ENCODE measurements around the gene GPR141.

DNA sequence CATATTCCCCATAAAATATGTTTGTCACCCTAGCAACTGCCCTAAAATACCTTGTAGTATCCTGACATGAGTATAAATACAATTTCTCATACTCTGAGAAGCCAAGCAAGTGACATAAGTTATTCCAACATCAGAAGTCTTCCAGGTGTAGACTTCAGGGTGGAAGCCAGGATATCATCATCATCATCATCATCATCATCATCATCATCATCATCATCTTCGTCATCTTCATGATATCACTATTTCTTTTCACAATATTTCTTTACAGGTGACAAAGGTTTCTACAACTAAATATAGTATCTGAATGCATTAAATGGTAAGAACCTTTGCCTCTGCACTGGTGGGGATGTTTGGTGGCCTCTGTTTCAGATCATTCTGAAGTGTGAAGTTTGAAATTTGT, 10.0 kb upstream of the GPR141 start:
- TF ChIP-seq, protein P1, sequence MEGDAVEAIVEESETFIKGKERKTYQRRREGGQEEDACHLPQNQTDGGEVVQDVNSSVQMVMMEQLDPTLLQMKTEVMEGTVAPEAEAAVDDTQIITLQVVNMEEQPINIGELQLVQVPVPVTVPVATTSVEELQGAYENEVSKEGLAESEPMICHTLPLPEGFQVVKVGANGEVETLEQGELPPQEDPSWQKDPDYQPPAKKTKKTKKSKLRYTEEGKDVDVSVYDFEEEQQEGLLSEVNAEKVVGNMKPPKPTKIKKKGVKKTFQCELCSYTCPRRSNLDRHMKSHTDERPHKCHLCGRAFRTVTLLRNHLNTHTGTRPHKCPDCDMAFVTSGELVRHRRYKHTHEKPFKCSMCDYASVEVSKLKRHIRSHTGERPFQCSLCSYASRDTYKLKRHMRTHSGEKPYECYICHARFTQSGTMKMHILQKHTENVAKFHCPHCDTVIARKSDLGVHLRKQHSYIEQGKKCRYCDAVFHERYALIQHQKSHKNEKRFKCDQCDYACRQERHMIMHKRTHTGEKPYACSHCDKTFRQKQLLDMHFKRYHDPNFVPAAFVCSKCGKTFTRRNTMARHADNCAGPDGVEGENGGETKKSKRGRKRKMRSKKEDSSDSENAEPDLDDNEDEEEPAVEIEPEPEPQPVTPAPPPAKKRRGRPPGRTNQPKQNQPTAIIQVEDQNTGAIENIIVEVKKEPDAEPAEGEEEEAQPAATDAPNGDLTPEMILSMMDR (conservative IDR thresholded peaks at IDR 0.05; ENCODE audit: low read length), result no peak
- no peak for TF ChIP-seq EZH2phosphoT487 (IDR thresholded peaks at IDR 0.05; ENCODE audit: borderline replicate concordance)
